Measurements from ENCODE around the gene LGALS12.
"Not testable (repeated sequence)": the region's sequence is repeated elsewhere in the genome, so short reads cannot be mapped to it uniquely, and the experiment has no call there.

GRCh38 chr11:63528156-63528555, 22.3 kb downstream of the LGALS12 start:
- not testable (repeated sequence) for TF ChIP-seq CTCF (conservative IDR thresholded peaks at IDR 0.05; ENCODE audit: low read length); EZH2phosphoT487 (IDR thresholded peaks at IDR 0.05; ENCODE audit: borderline replicate concordance, low read depth, low read length)

All from OCI-LY7 (cell line).